Ramos (cell line): ENCODE results near the gene ASGR1.

ENCODE experiments used
- in situ Hi-C: fragments of 300-500 bp; cut with MboI; formaldehyde crosslinking; loops from one replicate; pipeline ENCODE4 v1.14.3; 2022; ENCODE audit warnings: low sequenced_read_pairs; ENCODE audit not compliant: unreplicated experiment

The ASGR1 gene

GRCh38 chr17:7217113-7217987, 38.2 kb upstream of the ASGR1 start:
- in situ Hi-C loops, result no loop called here

GRCh38 chr17:7216242-7217112, 37.3 kb upstream of the ASGR1 start:
- in situ Hi-C loops, result no loop called here

DNA sequence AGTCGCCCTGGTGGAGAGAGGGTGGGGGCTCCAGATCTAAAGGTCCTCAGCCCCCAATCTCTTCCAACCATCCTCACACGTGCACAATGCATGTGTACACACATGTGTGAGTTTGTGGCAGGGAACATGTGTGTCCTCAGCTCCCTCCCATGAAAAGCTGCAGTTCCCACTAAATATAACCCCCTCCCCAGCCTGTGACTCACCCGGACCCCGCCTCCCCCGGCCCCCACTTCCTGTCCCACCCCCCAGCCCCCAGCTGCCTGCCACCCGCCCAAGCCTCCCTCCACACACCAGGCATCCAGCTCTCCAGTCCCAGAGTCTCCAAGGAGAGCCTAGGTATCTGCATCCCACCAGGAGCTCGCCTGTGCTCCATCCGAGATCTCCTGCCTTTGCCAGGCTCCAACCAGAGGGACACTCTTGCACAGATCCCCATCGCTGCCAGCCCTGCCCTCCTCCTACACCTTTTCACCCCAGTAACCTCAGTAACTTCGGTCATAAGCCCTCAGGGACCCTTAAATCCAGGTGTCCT, 36.5 kb upstream of the ASGR1 start:
- in situ Hi-C loops, result no loop called here

DNA sequence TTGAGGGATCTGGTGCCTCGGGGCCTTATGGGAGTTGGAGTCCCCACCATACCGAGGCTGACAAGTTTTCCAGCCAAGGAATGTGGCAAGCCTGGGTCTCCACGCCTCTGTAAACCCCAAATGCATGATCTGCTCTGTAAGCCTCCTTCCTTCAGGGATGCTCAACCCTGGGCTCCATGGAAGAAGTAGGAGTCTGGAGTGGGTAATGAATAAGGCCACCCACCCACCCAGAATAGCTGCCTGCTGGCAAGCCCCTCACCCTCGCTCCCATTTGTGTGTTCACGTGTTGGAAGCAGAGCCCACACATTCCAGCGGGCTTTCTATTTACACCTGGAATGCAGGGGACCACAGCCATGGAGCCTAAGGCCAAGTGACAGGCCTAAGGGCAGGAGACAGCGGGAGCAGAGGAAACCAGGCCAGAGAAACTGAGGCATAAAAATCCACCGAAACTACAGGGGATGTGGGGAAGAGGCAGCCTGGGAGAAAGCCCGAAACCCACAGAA, 36.0 kb upstream of the ASGR1 start:
- in situ Hi-C loops, result no loop called here

GRCh38 chr17:7214300-7215135, 35.3 kb upstream of the ASGR1 start:
- in situ Hi-C loops, result no loop called here

- in situ Hi-C loops, result no loop called here
These were observed 34.7 kb upstream of the ASGR1 start for GRCh38 chr17:7213895-7214299.

DNA sequence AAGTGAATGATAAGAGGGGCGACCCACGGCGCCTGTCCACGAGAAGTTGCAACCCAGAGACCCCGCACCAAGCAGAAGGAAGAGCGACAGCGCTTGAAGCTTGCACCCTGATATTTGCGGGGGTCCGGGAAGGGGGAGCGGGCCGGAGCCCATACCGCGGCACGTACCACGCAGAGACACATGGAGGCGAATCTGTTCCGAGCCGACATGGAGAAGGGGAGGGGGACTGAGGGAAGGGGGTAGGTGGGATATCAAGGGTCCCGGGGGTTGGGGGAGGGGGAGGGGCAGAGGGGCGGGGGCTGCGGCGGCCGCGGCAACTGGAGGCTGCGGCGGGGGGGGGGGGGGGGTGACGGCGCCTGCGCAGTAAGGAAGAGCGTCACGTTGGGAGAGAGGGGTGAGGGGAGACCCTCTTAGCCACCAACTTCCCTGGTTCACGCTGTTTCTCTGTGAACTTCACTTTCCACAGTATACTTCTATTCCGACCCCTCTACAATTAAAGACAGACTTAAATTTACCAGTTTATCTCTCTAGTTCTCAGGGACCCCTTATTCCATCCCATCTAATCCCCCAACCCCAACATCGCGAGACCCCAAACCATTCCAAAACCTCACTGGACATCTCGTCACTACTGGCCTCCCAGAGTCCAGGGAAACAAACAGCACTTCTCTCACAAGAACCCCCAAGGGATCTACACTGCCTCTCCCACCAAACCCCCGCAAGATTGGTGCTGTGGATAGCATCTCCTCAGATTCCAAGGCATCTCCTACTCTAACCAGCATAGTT, 32.5 kb upstream of the ASGR1 start:
- in situ Hi-C loops, result no loop called here

GRCh38 chr17:7208754-7209460, 29.7 kb upstream of the ASGR1 start:
- in situ Hi-C loops, result no loop called here

DNA sequence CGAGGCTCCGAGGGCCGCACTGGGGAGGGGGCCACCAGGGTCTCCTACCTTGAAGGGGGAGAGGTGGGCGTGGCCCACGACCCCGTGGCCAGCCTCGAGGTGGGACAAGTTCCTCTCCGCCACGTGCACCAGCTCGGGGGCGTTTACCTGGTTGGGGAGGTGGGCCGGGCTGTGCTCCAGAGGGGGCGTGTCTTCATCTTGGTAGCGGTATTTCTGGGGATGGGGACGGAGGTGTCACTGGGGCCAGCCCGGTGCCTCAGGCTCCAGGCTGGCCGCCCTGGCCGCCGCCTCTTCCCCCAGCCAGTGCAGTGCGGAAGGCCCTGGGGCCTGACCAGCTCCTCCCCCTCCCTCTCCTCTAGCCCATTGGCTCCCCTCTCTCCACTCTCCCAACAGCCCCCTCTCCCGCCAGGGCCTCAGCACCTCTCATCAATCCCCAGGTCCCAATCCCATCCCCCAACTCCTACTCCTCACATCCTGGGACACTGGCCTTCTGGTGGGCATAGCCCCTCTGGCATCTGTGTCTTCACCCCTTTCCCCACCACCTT, 28.9 kb upstream of the ASGR1 start:
- in situ Hi-C loops, result no loop called here

- in situ Hi-C loops, result no loop called here
These were observed 28.2 kb upstream of the ASGR1 start for GRCh38 chr17:7207120-7208001.

DNA sequence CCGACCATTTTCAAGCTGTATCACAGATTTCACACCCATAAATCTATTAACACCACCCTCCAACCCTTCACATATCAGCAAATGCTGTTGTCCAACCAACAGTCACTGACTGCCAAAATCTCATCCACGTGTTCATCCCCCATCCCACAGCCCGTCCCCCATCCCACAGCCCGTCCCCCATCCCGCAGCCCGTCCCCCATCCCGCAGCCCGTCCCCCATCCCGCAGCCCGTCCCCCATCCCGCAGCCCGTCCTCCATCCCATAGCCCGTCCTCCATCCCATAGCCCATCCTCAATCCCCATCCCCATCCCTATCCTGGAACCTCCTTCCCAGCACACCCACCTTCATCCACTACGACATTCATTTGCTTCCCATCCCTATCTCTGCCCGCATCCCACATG, 26.4 kb upstream of the ASGR1 start:
- in situ Hi-C loops, result no loop called here

GRCh38 chr17:7204828-7205461, 25.8 kb upstream of the ASGR1 start:
- in situ Hi-C loops, result no loop called here

DNA sequence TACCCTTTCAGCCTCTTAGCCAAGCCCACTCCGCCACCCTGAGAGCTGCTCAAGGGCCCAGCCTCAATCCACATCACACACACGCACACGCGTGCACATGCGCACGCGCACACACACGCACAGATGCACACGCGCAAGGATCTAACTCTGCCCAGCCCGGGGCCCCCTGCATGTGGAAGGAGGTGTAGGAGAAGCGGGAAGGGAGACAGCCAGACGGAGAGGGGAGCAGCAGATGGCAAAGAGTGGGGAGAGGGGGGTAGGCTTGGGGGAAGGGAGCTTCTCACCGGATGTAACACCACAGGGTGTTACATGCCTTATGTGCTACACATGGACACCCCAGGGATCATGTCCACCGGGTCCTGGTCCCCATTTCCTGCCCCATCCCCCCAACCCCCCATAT, 25.2 kb upstream of the ASGR1 start:
- in situ Hi-C loops, result no loop called here

DNA sequence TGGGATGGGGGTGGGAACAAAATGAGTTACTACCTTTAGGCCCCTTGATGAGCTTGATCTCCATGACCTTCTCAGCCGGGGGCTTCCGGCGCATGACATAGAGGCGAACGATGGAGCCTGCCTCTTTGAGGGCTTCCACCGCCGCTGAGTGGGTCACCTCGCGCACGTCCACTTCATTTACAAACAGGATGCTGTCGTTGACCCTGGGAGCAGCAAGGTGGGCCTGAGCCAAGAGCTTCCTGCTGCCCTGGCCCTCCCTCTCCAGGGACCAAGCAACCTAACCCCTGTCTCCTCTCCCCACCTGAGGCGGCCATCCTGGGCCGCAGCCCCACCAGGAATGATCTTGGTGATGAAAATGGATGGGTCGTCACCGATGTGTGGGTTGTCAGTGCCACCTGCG, 24.2 kb upstream of the ASGR1 start:
- in situ Hi-C loops, result no loop called here

GRCh38 chr17:7196651-7197401, 17.7 kb upstream of the ASGR1 start:
- in situ Hi-C loops, result no loop called here

DNA sequence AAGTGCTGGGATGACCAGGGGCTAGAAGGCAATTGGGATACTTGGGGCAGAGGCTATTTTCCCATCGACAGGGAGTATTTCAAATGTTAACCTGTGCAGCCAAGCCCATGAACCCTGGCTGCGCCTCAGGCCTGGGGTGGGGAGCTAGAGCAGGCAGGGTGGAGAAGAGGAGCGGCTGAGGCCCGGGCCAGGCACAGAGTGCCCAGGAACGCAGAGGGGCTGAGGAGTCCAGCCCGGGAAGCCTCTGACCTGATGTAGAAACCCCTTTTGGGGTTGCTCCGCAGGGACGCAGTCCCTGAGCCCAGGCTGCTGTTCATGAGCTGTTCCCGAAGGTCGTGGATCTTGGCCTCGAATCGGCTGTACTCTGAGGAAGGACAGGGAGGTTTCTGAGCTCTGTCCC, 16.8 kb upstream of the ASGR1 start:
- in situ Hi-C loops, result no loop called here
